HG03175 (cell line): ENCODE results near the gene POLR2I.
"Not testable (repeated sequence)": the region's sequence is repeated elsewhere in the genome, so short reads cannot be mapped to it uniquely, and the experiment has no call there.

Experiments used
- ATAC-seq: cut with Tn5 transposase; IDR thresholded peaks from one replicate; pipeline ENCODE4 v1.9.1; 2021; ENCODE audit warnings: mild to moderate bottlenecking, moderate library complexity; ENCODE audit not compliant: unreplicated experiment

Gene POLR2I

GRCh38 chr19:36134867-36135266, 20.2 kb upstream of the POLR2I start:
- not testable (repeated sequence) for ATAC-seq

DNA sequence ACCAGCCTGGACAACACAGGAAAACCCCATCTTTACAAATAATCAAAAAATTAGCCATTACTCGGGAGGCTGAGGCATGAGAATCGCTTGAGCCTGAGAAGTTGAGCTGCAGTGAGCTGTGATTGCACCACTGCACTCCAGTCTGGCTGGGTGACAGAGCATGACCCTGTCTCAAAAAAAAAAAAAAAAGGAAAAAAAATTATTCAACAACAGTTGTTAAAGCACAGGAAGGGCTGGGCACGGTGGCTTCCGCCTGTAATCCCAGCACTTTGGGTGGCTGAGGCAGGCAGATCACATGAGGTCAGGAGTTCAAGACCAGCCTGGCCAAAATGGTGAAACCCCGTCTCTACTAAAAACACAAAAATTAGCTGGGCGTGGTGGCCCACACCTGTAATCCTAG, 16.5 kb upstream of the POLR2I start:
- ATAC-seq = not testable (repeated sequence)

GRCh38 chr19:36128392-36128736, 13.7 kb upstream of the POLR2I start:
- ATAC-seq = no peak

- no peak for ATAC-seq
Observed at GRCh38 chr19:36125557-36125956, 10.9 kb upstream of the POLR2I start.

- ATAC-seq = no peak
Observed at GRCh38 chr19:36121486-36122124, 6.9 kb upstream of the POLR2I start.

- ATAC-seq = no peak
Observed at GRCh38 chr19:36120984-36121358, 6.3 kb upstream of the POLR2I start.

- ATAC-seq = no peak
Observed at GRCh38 chr19:36120092-36120983, 5.7 kb upstream of the POLR2I start.

DNA sequence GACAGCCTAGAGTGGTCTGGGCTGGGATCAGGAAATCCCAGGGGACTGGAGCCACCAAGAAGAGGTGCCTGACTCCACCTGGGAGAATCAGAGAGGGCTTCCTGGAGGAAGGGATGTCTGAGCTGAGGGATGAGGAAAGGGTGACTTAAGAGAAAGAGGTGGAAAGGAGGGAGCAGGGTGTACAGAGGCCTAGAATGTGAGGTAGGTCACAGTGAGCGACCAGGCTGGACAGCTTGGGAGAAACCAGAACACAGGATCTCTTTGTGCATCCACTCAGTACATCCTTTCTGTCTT, 1.6 kb upstream of the POLR2I start:
- no peak for ATAC-seq

DNA sequence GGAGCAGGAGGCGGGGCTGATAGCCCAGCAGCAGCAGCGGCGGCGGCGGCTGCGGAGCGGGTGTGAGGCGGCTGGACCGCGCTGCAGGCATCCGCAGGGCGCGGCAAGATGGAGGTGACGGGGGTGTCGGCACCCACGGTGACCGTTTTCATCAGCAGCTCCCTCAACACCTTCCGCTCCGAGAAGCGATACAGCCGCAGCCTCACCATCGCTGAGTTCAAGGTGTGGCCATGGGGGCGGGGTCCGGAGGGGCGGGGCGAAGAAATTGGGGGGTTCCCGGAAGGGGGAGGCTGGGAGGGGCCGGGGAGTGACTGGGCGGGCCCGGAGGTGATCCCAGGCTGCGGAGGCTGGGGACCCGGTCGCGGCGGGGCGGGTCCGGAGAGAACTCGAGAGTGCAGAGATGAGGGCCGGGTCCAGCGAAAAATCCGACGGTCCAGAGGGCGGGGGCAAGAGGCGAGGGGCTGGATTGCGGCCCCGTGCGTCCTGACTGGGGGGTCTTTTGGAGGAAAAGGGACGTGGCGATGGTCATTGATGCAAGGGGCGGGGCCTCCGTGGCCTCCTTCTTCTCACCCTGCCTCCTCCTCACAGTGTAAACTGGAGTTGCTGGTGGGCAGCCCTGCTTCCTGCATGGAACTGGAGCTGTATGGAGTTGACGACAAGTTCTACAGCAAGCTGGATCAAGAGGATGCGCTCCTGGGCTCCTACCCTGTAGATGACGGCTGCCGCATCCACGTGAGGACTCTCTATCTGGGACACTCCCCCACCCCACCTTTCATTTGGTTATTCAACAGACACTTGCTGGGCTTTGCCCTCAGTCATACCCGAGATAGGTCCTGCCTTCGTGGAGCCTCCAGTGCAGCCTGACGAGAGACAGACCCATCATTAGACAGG, 1.0 kb upstream of the POLR2I start, which contains the start of gene TBCB:
Gene TBCB, plus strand, starts transcription at position 16 of the 891 bp plus-strand sequence. Its CDS starts 93 bp downstream, at position 109.
- no peak for ATAC-seq

- peak; percentile 2 for ATAC-seq
Observed at GRCh38 chr19:36113894-36114720, 568 bp downstream of the POLR2I start.

GRCh38 chr19:36113425-36113824, 1.2 kb downstream of the POLR2I start:
- ATAC-seq = no peak

DNA sequence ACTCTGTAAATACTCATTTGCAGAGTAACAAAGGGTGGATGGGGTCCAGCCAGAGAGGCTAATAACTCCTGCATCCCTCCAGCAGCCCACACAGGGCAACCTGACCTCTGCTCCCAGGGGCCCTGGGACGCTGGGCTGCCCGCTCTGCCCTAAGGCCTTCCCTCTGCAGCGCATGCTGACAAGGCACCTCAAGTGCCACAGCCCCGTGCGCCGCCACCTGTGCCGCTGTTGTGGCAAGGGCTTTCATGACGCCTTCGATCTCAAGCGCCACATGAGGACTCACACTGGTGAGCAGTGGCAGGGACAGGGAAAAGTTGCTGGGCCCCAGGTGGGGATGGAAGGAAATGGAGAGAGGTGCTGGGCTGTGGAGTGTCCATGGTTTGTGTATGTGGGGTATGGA, 2.0 kb downstream of the POLR2I start:
- ATAC-seq = no peak

GRCh38 chr19:36111200-36111539, 3.5 kb downstream of the POLR2I start:
- ATAC-seq = no peak

- no peak for ATAC-seq
Observed at GRCh38 chr19:36110487-36111199, 4.0 kb downstream of the POLR2I start, which contains the start of gene OVOL3. Gene OVOL3 (plus strand): TSS chr19:36111143. CDS start chr19:36111203, 60 bp downstream.

GRCh38 chr19:36108684-36109083, 6.0 kb downstream of the POLR2I start:
- no peak for ATAC-seq

DNA sequence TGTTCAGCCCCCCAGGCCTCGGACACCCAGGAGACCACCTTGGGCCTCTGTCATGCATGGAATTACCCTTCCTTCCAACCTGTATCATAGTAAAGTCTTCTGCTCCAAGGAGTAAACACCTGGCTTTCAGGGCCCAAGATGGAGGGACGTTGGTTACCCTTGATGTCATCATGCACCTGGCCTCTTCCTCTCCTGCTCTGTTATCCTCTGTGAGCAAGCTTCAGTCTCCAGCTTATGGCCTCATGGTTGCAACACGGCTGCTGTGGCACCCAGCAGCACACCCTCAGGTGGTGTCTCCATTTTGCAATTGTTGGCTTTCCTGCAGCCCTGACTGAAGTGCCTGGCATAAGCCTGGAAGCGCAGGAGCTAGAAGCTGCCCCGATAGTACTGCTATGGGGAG, 7.7 kb downstream of the POLR2I start:
- no peak for ATAC-seq

DNA sequence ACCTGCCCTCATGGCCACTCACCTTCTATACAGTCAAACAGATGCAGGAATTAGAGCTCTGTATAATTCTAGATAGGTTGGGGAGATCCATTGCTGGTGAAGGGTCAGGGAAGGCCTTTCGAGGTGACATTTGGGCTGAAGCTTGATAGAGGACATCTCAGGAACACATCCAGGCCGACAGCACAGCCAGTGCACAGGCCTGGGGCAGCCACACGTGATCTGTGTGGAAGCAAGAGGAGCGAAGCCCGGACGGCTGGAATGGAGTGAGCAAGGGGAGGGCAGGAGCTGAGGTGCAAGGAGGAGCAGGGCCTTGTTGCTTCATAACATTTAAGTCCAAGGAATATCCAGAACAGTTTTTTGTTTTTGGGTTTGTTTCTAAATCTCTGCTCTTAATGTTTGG, 8.2 kb downstream of the POLR2I start:
- no peak for ATAC-seq

DNA sequence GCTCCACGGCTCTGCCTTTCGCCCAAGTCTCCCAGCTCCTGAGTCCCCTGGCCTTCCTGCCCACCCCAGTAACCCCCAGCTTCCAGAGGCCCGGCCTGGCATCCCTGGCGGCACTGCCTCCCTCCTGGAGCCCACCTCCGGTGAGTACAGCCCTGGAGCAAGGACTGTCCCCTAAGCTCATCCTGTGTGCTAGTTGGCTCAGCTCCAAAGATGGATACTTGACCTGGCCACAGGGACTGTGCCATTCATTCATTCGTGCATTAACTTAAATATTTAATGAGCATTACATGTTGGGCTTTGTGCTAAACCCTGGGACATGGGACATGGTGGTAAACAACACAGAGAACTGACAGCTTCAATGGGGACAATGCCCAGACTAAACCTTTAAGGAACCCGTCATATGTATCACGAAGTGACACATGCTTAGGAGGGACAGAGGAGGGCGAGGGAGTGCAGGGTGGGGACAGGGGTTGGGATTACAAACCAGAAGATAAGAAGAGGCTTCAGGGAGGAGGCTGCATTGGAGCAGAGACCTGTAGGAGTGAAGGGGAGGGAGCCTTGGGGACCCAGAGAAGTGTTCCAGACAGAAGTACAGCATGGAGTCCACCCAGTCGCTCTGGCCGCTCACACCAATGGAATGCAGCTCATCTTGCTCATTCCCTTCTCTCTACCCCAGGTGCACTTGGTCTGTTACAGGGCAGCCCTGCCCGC, 10.7 kb downstream of the POLR2I start:
- ATAC-seq = no peak

- ATAC-seq = no peak
Observed at GRCh38 chr19:36103040-36103626, 11.5 kb downstream of the POLR2I start.
